Liver (tissue), 9 donors: Measurements from ENCODE around the gene C1orf21. TPM values are rescaled to one million over a fixed set of nuclear protein-coding genes. Genes with fewer than 3 reads are reported as not detected.

ENCODE experiments used
- DNase-seq: peaks from one replicate; pipeline ENCODE4 v3.0.0-alpha.2; 2017; ENCODE audit warnings: low spot score
- H3K27ac ChIP-seq, 2 donors: one replicate each; pipeline ENCODE4 v1.7.0; 2013; ENCODE audit warnings: inconsistent platforms in 2 of 2, low read length in 2 of 2, control low read depth in 1 of 2, low read depth in 1 of 2, mild to moderate bottlenecking in 1 of 2
- H3K27me3 ChIP-seq, 4 donors: one replicate each; pipeline versions ENCODE4 v1.6.1 to v1.7.0; 2013; ENCODE audit warnings: low read length in 3 of 4, inconsistent platforms in 1 of 4, mild to moderate bottlenecking in 1 of 4, moderate library complexity in 1 of 4; ENCODE audit not compliant: control insufficient read depth in 4 of 4, insufficient read depth in 4 of 4
- H3K36me3 ChIP-seq, 4 donors: one replicate each; pipeline versions ENCODE4 v1.6.1 to v1.7.0; 2013; ENCODE audit warnings: low read length in 3 of 4, mild to moderate bottlenecking in 3 of 4, low read depth in 1 of 4, moderate library complexity in 1 of 4; ENCODE audit not compliant: control insufficient read depth in 4 of 4, insufficient read depth in 3 of 4
- H3K4me1 ChIP-seq, 4 donors: one replicate each; pipeline versions ENCODE4 v1.6.1 to v1.7.0; 2013; ENCODE audit warnings: low read length in 3 of 4, mild to moderate bottlenecking in 3 of 4, moderate library complexity in 1 of 4; ENCODE audit not compliant: control insufficient read depth in 4 of 4, insufficient read depth in 4 of 4
- H3K4me3 ChIP-seq, 3 donors: one replicate each; pipeline versions ENCODE4 v1.6.1 to v1.7.0; 2013; ENCODE audit warnings: low read length in 3 of 3, control low read depth in 1 of 3, low read depth in 1 of 3, mild to moderate bottlenecking in 1 of 3
- H3K9ac ChIP-seq, 2 donors: one replicate each; pipeline ENCODE4 v1.7.0; 2013; ENCODE audit warnings: low read length in 2 of 2, mild to moderate bottlenecking in 2 of 2, moderate library complexity in 2 of 2, control low read depth in 1 of 2, low read depth in 1 of 2
- H3K9me3 ChIP-seq, 4 donors: one replicate each; pipeline versions ENCODE4 v1.6.1 to v1.7.0; 2013; ENCODE audit warnings: low read length in 3 of 4; ENCODE audit not compliant: control insufficient read depth in 4 of 4
- ATF3 ChIP-seq: IDR thresholded peaks from 2 replicates; pipeline ENCODE4 v1.6.1; 2016; ENCODE audit warnings: antibody characterized with exemption
- CTCF ChIP-seq: fragments of 150-350 bp; IDR thresholded peaks from 2 replicates; pipeline ENCODE4 v1.5.1; 2017; ENCODE audit warnings: improper control_type of control experiment, low read depth, low read length; ENCODE audit not compliant: missing input control
- EGR1 ChIP-seq, 2 donors: IDR thresholded peaks; 2 replicates each; pipeline ENCODE4 v1.6.1; 2016 to 2018; ENCODE audit warnings: antibody characterized with exemption in 2 of 2, low read depth in 2 of 2
- FOXA1 ChIP-seq: IDR thresholded peaks from 2 replicates; pipeline ENCODE4 v1.6.1; 2016; ENCODE audit warnings: antibody characterized with exemption
- FOXA2 ChIP-seq: IDR thresholded peaks from 2 replicates; pipeline ENCODE4 v1.6.1; 2016; ENCODE audit warnings: antibody characterized with exemption
- GABPA ChIP-seq, 2 donors: IDR thresholded peaks in 1 of 2; conservative IDR thresholded peaks in 1 of 2; 2 replicates each; pipeline ENCODE4 v1.6.1; 2016; ENCODE audit warnings: antibody characterized with exemption in 2 of 2, mild to moderate bottlenecking in 1 of 2, moderate library complexity in 1 of 2
- JUND ChIP-seq, 2 donors: IDR thresholded peaks; 2 replicates each; pipeline ENCODE4 v1.6.1; 2016; ENCODE audit warnings: antibody characterized with exemption in 2 of 2
- MAX ChIP-seq: IDR thresholded peaks from 2 replicates; pipeline ENCODE4 v1.6.1; 2016; ENCODE audit warnings: antibody characterized with exemption
- RAD21 ChIP-seq, 2 donors: IDR thresholded peaks; 2 replicates each; pipeline ENCODE4 v1.6.1; 2016; ENCODE audit warnings: antibody characterized with exemption in 2 of 2, mild to moderate bottlenecking in 2 of 2
- REST ChIP-seq: IDR thresholded peaks from 2 replicates; pipeline ENCODE4 v1.6.1; 2016; ENCODE audit warnings: antibody characterized with exemption, mild to moderate bottlenecking
- TAF1 ChIP-seq: conservative IDR thresholded peaks from 2 replicates; pipeline ENCODE4 v1.6.1; 2016; ENCODE audit warnings: antibody characterized with exemption, mild to moderate bottlenecking
- WGBS: extraction: QIAGEN DNeasy Blood & Tissue Kit; methylation state at CpG from one replicate; pipeline ENCODE4 v1.1.7; 2013; 5-methylcytosine and 5-hydroxymethylcytosine counted together
- polyA plus RNA-seq, 2 donors: library from polyadenylated mRNA; stranded (reverse) in 1 of 2; unstranded in 1 of 2; fragments of 200-250 nt in 1 of 2; fragments of >200 nt in 1 of 2; fragmentation: Nextera tagmentation in 1 of 2; extraction: Ambion mirVana in 1 of 2; gene quantifications; one replicate each; pipeline versions ENCODE4 v1.2.1 to v1.2.3, GENCODE V29; 2013 to 2015
- total RNA-seq, 2 donors: library from RNA; depleted of rRNA; stranded (reverse); fragments of >200 nt; gene quantifications; one replicate each; pipeline ENCODE4 v1.2.3, GENCODE V29; 2014
- donor health status: healthy.
- donor health status: healthy.
- donor health status: healthy.
- donor health status: healthy.
- donor health status: healthy.

Gene C1orf21
- total and polyA plus RNA-seq, 4 donors, result 2.3 to 21.3 (median 13.4) TPM

- TF ChIP-seq RAD21 (IDR thresholded peaks at IDR 0.05), result no peak
These were observed 143.4 kb downstream of the C1orf21 start (continued) for GRCh38 chr1:184530226-184530625.

GRCh38 chr1:184531296-184531695, 144.5 kb downstream of the C1orf21 start:
- Histone ChIP-seq H3K27ac (no peak overlapping the region), H3K9me3 (peaks cover 0 to 2% (median 0%) of the 10 kb centered on the region in 4 donors), H3K4me3 (no peak overlapping the region), H3K9ac (no peak overlapping the region), H3K4me1 (no peaks in the 10 kb centered on the region), H3K27me3 (no peaks in the 10 kb centered on the region), H3K36me3 (no peaks in the 10 kb centered on the region)
- DNase-seq, result no peak
- TF ChIP-seq ATF3 (no peak), REST (no peak), JUND (IDR thresholded peaks at IDR 0.05) (no peak), GABPA (IDR thresholded peaks at IDR 0.05 in 1 of 2, conservative IDR thresholded peaks at IDR 0.05 in 1 of 2) (no peak), RAD21 (IDR thresholded peaks at IDR 0.05) (no peak), FOXA2 (no peak)
- 82% methylated on average over 1 of the region's 1 CpG for WGBS

GRCh38 chr1:184532199-184532598, 145.4 kb downstream of the C1orf21 start:
- TF ChIP-seq EGR1 (IDR thresholded peaks at IDR 0.05; ENCODE audit: low read depth in 2 of 2) (no peak), FOXA2 (no peak), MAX (no peak)
- Histone ChIP-seq H3K9me3 (peaks cover 0 to 2% (median 0%) of the 10 kb centered on the region in 4 donors), H3K27me3 (no peaks in the 10 kb centered on the region), H3K9ac (no peak overlapping the region), H3K4me1 (no peaks in the 10 kb centered on the region), H3K36me3 (no peaks in the 10 kb centered on the region), H3K4me3 (no peak overlapping the region), H3K27ac (no peak overlapping the region)
- DNase-seq, result no peak
- WGBS, result 80% methylated on average over 2 of the region's 2 CpGs

GRCh38 chr1:184533049-184533448, 146.2 kb downstream of the C1orf21 start:
- no peak for DNase-seq
- no peak overlapping the region for H3K27ac ChIP-seq

More at GRCh38 chr1:184533049-184533448, 146.2 kb downstream of the C1orf21 start:
- Histone ChIP-seq H3K9ac (no peak overlapping the region), H3K27me3 (no peaks in the 10 kb centered on the region), H3K36me3 (no peaks in the 10 kb centered on the region), H3K4me3 (no peak overlapping the region), H3K4me1 (no peaks in the 10 kb centered on the region), H3K9me3 (peaks cover 0 to 2% (median 0%) of the 10 kb centered on the region in 4 donors)
- WGBS, result 70% methylated on average over 2 of the region's 2 CpGs
- no peak for TF ChIP-seq CTCF
- TF ChIP-seq FOXA2, result no peak
- TF ChIP-seq TAF1, result no peak
- no peak for TF ChIP-seq FOXA1
